Activated CD4-positive, CD25-positive, alpha-beta regulatory T cell treated with anti-CD3 and anti-CD28 coated beads, Interleukin-2, amount 50 U/mL, for 72 hours (primary cell): Measurements from ENCODE around the gene PARD3.
"Not testable (repeated sequence)": the region's sequence is repeated elsewhere in the genome, so short reads cannot be mapped to it uniquely, and the experiment has no call there.

Experiments
- DNase-seq: peaks from one replicate; pipeline ENCODE4 v3.0.0; 2021

Gene PARD3

DNA sequence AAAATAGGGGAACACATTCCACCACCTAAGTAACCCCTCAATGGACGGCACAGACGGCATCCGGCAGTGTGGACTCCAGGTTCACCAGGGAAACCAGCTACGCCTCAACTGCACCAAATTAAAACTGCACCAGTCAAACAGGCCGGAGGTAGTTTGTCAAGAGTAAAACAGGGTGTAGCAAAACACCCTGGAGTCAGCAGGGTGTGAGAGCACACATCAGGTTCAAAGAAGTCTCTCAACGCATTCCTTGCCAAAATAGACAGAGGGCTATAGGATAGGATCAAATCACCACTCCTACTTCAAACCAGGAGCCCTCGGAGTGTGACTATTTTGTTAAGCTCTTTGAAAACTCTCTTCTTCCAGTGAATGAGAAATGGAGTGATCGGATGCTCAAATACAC lies 135.9 kb downstream of the PARD3 start:
- DNase-seq: no peak

DNA sequence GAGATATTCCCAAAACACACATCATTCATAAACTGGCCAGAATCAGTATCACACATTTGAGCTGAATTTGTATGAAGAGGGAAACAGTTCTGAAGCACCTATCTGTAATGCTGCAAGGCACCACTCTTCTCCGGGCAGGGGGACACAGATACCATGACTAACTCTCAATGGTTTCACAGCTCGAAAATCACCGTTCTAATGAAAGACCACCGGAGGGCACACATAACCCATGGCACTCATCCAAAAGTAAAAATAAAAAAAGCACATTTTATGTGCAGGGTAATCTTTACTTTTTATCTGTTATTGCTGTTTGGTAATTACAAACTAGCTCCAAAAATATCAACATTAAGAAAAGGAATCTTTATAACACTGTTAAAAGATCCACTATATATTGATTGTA lies 137.5 kb downstream of the PARD3 start:
- no peak for DNase-seq

DNA sequence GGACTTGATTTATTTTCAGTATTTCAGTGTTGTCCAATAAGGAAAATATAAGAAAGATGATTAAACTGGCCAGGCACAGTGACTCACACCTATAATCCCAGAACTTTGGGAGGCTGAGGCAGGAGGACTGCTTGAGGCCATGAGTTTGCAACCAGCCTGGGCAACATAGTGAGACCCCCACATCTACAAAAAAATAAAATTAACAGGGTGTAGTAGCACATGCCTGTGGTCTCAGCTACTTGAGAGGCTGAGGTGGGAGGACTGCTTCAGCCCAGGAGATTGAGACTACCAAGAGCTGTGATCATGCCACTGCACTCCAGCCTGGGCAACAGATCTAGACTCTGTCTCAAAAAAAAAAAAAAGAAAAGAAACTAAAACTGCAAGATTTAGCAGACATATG lies 138.0 kb downstream of the PARD3 start:
- DNase-seq: no peak

DNA sequence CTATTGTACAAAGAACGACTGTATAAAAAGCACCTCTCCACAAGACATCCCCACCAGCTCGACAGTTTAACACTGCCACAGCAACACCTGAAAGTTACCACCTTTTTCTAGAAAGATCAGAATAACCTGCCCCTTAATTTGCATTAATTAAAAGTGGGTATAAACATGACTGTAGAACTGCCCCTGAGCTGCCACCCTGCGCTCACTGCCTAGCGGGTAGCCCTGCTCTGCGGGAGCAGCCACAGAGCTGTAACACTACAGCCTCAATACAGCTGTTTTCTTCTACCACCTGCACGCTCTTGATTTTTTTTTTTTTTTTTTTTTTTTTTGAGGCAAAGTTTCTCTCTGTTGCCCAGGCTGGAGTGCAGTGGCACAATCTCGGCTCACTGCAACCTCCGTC lies 140.9 kb downstream of the PARD3 start:
- DNase-seq: no peak

DNA sequence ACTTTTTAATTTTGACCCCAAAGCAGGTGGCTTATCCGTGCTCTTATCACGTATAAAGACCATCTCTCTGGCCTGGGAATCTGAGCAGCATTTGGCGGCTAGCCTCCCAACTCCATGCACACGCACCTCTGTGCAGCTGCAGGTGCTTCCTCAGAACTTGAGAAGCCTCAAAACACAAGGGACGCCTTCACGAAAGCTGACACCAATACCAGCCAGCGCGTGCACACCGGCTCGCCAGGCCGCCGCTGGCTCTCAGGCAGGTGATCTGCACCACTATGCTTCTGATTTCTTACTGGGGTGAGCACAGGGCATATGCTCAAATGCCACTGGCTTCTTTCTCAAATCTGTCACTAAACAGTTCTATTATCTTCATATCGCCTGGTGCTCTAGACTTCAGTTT lies 145.0 kb downstream of the PARD3 start:
- no peak for DNase-seq

DNA sequence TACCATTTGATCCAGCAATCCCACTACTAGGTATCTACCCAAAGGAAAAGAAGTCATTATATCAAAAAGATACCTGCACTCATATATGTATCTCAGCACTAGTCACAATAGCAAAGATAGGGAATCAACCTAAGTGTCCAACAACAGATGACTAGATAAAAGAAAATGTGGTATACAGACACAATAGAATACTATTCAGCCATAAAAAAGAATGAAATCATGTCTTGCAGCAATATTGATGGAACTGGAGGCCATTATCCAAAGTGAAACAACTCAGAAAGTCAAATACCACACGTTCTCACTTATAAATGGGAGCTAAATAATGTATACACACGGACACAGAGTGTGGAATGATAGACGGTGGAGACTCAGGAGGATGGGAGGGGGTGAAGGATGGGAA lies 146.0 kb downstream of the PARD3 start:
- DNase-seq: no peak

DNA sequence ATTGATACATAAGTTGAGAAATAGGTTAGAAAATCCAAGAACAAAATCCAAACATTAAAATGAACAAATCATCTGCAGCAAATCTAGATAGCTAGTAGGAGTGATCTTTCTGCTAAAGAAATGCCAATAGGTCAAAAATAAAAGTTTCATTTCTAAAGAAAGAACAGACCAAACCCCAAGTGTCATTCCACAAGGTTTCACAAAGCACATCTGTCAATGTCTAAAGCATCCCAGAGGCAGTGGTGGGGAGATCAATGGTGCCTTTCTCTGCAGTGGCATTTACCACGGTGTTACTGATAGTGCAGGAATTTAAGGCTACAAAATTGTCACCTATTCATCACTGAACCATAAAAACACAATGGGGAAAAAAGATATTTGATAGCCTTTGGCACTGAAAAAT lies 147.9 kb downstream of the PARD3 start:
- DNase-seq: no peak

DNA sequence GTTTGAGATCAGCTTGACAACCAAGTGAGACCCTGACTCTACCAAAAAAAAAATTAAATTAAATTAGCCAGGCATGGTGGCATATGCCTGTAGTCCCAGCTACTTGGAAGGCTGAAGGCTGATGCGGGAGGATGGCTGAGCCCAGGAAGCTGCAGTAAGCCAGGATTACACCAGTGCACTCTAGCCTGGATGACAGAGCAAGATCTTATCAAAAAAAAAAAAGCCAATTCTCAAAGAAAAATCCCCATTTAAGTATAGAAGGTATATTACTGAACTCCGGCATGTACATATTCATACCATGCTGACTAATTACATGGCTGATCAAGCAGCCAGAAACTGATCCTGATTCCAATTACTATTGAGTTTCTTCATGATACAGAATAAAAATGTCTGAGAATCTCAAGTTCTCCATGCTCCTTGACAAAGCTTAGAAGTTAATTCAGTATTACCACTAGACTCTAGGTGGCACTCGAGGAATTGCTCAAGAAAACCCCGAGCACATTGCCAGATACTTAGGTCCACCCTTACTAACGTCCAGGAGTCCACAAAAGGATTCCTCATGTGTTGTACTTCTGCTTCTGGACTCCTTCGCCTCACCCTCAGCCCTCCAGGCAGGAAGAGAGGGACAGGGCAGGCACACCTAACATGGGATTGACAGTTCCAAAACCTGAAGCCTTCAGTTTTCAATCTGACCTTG lies 148.9 kb downstream of the PARD3 start:
- DNase-seq: no peak

DNA sequence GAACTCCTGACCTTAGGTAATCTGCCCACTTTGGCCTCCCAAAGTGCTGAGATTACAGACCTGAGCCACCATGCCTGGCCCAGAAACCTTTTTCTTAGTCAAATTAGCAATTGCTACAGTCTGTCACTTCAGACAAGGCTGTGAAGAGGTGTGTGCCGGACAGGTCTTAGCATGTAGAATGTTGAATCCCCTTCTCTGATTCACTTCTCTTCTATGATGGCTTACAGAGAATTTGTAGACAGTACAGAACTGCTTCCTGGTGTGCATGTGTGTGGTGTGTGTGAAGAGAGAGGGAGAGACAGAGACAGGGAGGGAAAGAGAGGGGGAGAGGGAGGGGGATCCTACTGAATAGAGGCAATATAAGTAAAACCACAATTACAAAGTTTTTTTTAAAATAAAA lies 150.4 kb downstream of the PARD3 start:
- no peak for DNase-seq

DNA sequence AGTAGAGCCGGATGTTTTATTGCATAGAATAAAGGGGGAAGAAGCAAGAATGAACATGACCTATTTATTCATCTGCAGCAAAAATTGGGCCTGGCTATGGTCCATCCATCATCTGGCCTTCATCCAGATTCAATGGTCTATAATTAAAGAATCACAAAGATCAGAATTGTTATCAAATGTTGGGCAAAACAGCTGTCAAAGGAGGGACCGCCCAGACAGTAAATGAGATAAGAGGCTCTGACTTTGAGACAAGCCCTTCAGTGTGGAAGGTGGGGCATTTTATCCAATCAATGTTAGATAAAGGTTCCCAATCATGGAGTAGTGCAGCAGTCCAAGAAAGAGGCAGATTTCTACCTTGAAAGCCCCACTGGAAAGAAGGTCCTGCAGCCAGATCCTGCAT lies 153.5 kb downstream of the PARD3 start:
- DNase-seq: no peak

DNA sequence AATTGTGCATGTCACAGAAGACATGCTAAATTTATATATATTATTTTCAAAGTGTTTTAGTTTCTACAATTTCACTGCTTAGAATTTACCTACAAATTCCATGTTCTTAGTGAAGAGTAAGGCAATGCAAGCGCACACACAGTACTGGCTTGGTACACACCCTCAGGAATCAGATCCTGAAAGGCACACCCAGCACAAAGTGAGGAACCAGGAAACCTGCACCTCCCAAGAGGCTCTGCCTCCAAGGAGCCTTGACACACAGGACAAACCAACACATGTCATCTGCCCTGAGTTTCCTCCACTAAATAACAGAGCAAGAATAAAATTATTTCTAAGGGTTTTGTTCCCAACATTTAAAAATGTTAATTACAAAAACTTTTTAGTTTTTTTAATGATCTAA lies 156.2 kb downstream of the PARD3 start:
- DNase-seq: no peak

DNA sequence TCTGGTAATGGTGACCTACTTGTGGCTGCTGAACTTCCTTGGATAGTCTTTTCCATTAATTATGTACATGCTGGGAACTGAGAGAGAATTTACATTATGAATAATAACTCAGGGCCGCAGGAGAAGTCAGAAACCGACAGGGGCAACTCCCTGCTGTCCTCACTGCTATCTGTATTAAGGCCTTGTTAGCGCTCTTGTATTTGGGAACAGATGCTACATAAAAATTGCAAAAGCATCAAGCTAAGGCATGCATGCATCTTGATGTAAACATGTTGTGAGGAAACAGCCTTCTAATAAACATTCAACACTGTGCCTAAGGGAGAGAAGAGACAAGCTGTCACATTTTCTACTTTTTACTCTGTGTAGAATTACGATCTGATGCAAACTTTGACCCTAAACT lies 158.4 kb downstream of the PARD3 start:
- no peak for DNase-seq

DNA sequence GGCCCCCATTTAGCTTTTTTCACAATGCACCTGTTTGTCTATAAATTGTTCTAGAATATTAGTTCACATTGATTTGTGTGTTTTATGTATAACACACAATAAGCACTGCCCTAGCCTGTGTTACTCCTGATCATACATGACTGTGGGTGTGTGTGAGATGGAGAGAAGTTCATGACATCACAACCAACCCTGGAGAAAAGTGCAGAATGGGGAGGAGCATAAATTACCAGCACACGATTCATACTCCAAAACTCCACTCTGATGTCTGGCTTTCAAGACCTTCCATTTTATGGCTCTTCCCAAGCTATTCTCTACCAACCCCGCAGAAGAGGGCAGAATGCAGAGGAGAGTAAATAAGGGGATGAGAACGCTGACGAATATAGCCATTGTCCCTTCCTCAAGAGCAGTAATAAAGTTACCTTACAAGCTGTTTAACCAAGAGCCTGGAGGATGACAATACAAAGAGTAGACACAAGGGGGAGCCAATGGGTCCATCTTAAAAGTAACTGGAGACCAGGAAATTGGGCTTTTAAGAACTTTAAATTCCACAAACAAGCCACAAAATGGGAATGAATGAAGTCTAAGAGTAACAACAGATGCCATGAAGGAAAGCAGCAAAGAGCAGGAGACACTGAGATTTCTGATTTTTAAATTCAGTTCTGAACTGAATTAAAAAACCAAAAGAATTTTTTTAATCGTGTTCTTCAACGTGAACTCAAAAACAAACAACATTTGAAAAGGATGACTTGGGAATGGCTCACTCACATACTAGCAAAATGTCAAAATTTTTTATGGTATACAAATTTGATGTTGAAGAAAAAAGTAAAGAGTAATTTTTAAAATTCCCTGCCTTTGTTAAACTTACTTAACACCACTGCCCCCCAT lies 159.6 kb downstream of the PARD3 start:
- DNase-seq: no peak

DNA sequence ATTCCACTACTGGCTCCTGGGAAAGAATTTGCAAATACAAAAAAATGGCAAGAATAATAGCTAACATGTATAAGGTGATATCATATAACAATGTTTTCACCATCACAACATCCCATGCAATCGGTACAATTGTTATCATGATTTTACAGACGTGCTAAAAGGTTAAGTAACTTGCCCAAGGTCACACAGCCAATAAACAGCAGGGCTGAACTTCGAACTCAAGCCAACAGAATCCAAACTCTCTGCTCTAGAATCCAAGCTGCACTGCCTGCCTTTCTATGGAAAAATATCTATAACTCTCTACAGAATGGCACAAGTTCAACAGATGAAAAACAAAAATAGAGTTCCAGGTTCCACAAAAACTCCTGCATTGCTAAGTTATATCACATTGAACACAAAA lies 160.9 kb downstream of the PARD3 start:
- no peak for DNase-seq

DNA sequence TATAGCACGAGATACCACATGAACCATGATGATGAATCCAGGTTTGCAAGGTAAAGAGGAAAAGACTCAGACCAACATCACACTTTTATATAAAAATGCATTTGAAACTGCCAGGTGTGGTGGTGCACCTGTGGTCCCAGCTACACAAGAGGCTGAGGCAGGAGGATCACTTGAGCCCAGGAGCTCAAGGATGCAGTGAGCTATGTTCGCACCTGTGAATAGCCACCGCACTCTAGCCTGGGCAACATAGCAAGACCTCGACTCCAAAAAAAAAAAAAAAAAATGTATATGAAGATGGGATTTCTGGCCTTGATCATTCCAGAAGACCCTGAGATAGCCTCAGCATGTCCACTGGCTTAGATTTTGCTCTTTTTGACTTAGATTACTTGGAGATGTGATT lies 161.6 kb downstream of the PARD3 start:
- no peak for DNase-seq

DNA sequence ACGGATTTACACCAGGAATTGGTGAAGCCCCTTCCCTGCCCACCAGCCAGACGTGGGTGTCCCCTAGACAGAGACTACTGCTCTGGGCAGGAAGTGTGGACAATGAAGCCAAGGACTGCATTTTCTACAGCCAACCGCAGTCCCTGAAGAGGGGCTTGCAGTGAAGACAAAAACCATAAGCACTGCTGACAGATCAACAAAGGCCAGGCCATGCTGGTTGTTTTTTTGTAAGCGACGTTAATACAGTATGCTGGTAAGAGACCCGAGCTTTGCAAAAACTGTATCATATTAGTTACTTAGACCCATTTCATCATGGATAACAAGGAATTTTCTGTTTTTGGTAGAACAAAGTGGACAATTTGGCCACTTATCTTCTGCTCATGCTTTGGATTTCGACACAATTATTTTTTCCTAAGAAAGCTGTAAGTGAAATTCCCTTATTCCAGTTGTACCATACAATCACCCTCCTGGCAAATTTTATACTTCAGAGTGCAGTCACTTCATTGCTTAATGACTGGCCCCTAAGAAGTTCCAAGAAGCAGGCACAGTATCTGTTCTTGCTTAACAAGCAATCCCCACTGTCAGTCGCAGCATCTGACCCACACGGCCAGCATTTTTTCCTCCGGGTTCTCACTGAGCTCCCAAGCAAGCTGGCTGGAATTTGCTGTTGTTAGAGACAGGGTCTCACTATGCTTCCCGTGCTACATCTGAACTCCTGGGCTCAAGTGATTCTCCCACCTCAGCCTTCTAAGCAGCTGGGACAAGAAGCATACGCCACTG lies 163.5 kb downstream of the PARD3 start:
- no peak for DNase-seq

DNA sequence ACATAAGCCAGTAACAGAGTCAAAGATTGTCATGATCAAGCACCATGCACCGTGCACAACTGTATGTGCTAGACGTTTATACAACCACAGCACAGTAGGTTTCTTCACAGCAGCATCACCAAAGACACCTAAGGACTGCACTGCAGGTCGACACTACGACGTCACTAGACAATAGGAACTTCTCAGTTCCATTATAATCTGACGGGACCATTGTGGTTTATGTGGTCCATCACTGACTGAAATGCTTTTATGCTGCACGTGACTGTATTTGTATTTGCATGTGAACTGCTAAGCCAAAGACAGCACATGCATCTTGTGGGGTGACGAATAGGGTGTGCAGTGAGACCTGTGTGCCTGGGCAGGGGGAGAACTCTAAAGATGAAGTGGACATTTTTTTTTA lies 164.9 kb downstream of the PARD3 start:
- no peak for DNase-seq

DNA sequence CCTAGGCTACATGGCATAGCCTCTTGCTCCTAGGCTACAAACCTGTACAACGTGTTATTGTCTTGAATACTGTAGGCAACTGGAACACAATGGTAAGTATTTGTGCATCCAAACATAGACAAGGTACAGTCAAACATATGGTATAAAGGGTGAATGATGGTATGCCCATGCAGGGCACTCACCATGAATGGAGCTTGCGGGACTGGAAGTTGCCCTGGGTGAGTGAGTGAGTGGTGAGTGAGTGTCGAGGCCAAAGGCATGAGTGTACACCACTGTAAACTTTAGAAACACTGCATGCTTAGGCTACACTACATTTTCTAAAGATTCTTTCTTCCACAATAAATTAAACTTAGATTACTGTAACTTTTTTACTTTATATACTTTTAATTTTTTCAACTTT lies 165.7 kb downstream of the PARD3 start:
- DNase-seq: no peak

DNA sequence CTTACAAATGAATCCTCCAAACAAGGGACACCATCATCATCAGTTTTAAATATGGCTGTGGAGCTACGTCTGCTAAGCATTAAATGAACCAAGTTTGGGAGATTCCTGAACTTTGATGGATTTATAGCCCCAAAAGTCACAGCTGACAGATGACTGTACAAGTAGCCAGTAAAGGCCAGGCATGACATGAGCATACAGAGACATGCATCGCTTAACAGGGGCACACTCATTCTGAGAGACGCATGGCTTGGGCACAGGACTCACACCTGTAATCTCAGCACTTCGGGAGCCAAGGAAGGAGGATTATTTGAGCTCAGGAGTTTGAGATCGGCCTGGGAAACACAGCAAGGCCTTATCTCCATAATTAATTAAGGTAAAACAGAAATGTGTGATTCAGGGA lies 166.2 kb downstream of the PARD3 start:
- no peak for DNase-seq

DNA sequence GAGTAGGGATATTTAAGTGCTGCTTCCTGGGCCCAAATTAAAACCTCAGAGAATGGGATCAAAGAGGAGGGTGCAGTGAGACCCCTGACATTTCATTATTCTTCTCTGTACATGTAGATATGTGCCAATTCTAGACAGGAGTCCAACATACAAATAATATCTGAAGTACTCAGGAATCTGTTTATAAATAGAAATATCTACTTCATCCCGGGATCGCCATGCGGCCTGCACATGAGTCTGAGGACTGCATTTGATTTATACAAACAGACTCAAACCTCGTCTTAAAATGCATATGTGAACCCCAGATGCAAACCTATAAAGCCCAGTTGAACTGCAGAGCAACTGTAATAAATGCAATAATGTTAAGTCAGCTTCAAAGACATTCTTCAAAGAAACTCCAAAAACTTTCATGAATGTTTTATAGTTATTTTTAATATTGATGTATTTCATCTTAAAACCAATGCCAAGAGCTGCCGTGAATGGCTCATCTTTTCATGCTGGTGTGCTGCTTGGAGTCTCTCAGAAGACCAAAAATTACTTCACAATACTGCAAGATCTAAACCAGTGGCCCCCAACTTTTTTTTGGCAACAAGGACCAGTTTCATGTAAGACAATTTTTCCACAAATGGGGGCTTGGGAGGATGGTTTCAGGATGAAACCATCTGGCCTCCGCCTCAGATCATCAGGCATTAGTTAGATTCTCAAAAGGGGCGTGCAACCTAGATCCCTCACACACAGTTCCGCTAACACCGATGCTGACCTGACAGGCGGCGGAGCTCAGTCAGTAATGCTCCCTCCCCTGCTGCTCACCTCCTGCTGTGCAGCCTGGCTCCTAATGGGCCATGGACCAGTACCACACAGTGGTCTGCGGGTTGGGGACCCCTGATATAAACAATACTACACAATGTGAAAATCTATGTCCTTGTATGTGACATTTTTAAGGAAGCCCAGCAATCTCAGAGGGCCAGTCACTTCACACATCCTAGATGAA lies 166.9 kb downstream of the PARD3 start:
- DNase-seq: no peak

DNA sequence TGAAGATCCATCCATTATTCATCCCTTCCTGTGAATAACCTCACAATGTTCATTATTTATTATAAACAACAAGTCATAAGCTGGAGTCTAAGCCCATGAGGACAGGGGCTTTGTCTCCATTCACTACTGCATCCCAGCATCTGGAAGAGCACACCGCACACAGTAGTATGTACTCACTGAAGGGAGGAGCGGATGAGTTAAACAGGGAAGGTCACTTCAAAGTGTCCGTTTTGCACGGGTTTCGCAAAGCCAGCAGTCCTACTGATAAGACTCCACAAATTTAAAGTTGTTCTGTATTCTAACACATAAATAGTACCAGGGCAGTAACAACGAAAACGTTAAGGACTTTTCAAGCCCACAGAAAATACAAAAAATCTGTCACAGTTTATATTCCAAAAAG lies 167.9 kb downstream of the PARD3 start:
- DNase-seq: no peak

DNA sequence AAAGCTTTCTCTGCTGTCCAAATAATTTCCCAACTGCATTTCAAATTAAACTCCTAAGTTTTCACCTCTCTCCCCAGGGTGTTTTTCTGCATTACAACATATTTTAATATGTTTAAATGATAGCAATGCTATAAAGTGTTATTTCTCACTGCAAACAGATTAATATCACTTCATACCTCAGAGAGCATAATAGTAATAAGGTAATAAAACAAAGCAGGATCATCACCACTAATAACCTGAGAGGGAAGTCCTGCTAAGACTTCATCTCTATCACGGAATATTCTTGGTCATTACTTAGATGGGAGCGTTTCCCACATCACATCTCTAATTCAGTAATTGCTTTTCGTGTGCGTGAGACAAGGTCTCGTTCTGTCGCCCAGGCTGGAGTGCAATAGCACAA lies 168.8 kb downstream of the PARD3 start:
- no peak for DNase-seq

DNA sequence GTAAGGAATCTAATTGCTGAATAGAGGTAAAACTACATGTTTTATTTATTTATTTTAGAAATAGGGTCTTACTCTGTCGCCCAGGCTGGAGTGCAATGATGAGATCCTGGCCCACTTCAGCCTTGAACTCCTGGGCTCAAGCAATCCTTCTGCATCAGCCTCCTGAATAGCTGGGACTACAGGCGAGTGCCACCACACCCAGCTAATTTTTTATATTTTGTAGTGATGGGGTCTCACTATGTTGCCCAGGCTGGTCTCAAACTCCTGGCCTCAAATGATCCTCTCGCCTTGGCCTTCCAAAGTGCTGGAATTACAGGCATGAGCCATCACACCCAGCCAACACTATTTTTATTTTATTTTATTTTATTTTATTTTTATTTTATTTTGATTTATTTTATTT lies 170.3 kb downstream of the PARD3 start:
- DNase-seq: not testable (repeated sequence)
